GM23338 (cell line): ENCODE data around the gene TMEM271. TPM values are rescaled to one million over a fixed set of nuclear protein-coding genes. Genes with fewer than 3 reads are reported as not detected.

Source experiments
- ATAC-seq: fragments of 200-7000 bp; cut with Tn5 transposase; 3 replicates; pipeline ENCODE4 v1.9.1; 2020
- DNase-seq: peaks from one replicate; pipeline ENCODE4 v3.0.0-alpha.2; 2015; ENCODE audit warnings: low spot score
- H2AFZ ChIP-seq: fragments of 200-600 bp; sonication (generic); 2 replicates; pipeline ENCODE4 v1.8.0; 2016; ENCODE audit warnings: antibody characterized with exemption, mild to moderate bottlenecking, moderate library complexity
- H3F3A ChIP-seq: fragments of 200-600 bp; sonication (generic); replicated peaks from 2 replicates; pipeline ENCODE4 v1.8.0; 2017; ENCODE audit warnings: antibody characterized with exemption, mixed run types, low read depth
- H3K27ac ChIP-seq: fragments of 200-600 bp; sonication (generic); 2 replicates; pipeline ENCODE4 v1.6.1; 2016; ENCODE audit warnings: low read depth
- H3K27me3 ChIP-seq: fragments of 200-600 bp; sonication (generic); 2 replicates; pipeline ENCODE4 v1.8.0; 2016; ENCODE audit warnings: mild to moderate bottlenecking, mixed run types, moderate library complexity; ENCODE audit not compliant: insufficient read depth
- H3K36me3 ChIP-seq: fragments of 200-600 bp; sonication (generic); 2 replicates; pipeline ENCODE4 v1.8.0; 2016; ENCODE audit warnings: mild to moderate bottlenecking; ENCODE audit not compliant: insufficient read depth
- H3K4me1 ChIP-seq: fragments of 200-600 bp; sonication (generic); 2 replicates; pipeline ENCODE4 v1.8.0; 2016; ENCODE audit warnings: mild to moderate bottlenecking, moderate library complexity; ENCODE audit not compliant: insufficient read depth
- H3K4me2 ChIP-seq: fragments of 200-600 bp; sonication (generic); 2 replicates; pipeline ENCODE4 v1.7.1; 2017; ENCODE audit warnings: mixed run types
- H3K4me3 ChIP-seq: fragments of 200-600 bp; sonication (generic); 2 replicates; pipeline ENCODE4 v1.6.1; 2016; ENCODE audit warnings: mixed run types
- H3K79me2 ChIP-seq: fragments of 200-600 bp; sonication (generic); replicated peaks from 2 replicates; pipeline ENCODE4 v1.8.0; 2017; ENCODE audit warnings: mild to moderate bottlenecking; ENCODE audit not compliant: insufficient read depth
- H3K9me2 ChIP-seq: fragments of 200-600 bp; sonication (generic); 2 replicates; pipeline ENCODE4 v1.8.0; 2017; ENCODE audit not compliant: insufficient read depth
- H4K20me1 ChIP-seq: fragments of 200-600 bp; sonication (generic); replicated peaks from 2 replicates; pipeline ENCODE4 v1.8.0; 2017; ENCODE audit warnings: mild to moderate bottlenecking; ENCODE audit not compliant: insufficient read depth
- H3K27ac Mint-ChIP-seq: 2 replicates; pipeline ENCODE4 v1.8.0; 2020; ENCODE audit warnings: inconsistent platforms, mild to moderate bottlenecking, moderate library complexity, mixed read lengths
- H3K27me3 Mint-ChIP-seq: 3 replicates; pipeline ENCODE4 v1.8.0; 2022; ENCODE audit warnings: low read depth, mild to moderate bottlenecking, moderate library complexity, mixed read lengths, inconsistent platforms; ENCODE audit not compliant: insufficient read depth, poor library complexity
- H3K36me3 Mint-ChIP-seq: 3 replicates; pipeline ENCODE4 v1.8.0; 2021; ENCODE audit warnings: low read depth, mild to moderate bottlenecking, inconsistent platforms, moderate library complexity, mixed read lengths
- H3K4me1 Mint-ChIP-seq: 3 replicates; pipeline ENCODE4 v1.8.0; 2020; ENCODE audit warnings: mild to moderate bottlenecking, inconsistent platforms, mixed read lengths
- H3K4me3 Mint-ChIP-seq: 3 replicates; pipeline ENCODE4 v1.8.0; 2021; ENCODE audit warnings: moderate library complexity, mild to moderate bottlenecking, inconsistent platforms, mixed read lengths
- H3K9me3 Mint-ChIP-seq: 3 replicates; pipeline ENCODE4 v1.8.0; 2020; ENCODE audit warnings: moderate library complexity, mild to moderate bottlenecking, inconsistent platforms, mixed read lengths
- CREB1 ChIP-seq: fragments of 250-450 bp; sonication (Bioruptor Pico); IDR thresholded peaks from 2 replicates; pipeline ENCODE4 v1.5.0; 2020; ENCODE audit warnings: low read depth, mild to moderate bottlenecking, moderate library complexity
- EZH2 ChIP-seq: fragments of 200-600 bp; sonication (generic); IDR thresholded peaks from one replicate; pipeline ENCODE4 v1.8.0; 2017; ENCODE audit warnings: antibody characterized with exemption, mild to moderate bottlenecking, low read depth; ENCODE audit not compliant: unreplicated experiment
- EZH2phosphoT487 ChIP-seq: fragments of 200-600 bp; sonication (generic); IDR thresholded peaks from one replicate; pipeline ENCODE4 v1.8.1; 2018; ENCODE audit warnings: antibody characterized with exemption; ENCODE audit not compliant: unreplicated experiment
- JUNB ChIP-seq: IDR thresholded peaks from one replicate; pipeline ENCODE4 v1.6.1; 2016; ENCODE audit warnings: antibody characterized with exemption; ENCODE audit not compliant: unreplicated experiment
- NANOG ChIP-seq: IDR thresholded peaks from 2 replicates; pipeline ENCODE4 v1.6.1; 2016; ENCODE audit warnings: antibody characterized with exemption, borderline replicate concordance
- POLR2AphosphoS5 ChIP-seq: IDR thresholded peaks from 2 replicates; pipeline ENCODE4 v1.6.1; 2016; ENCODE audit warnings: antibody characterized with exemption, low read depth
- STAT1 ChIP-seq: IDR thresholded peaks from one replicate; pipeline ENCODE4 v1.6.1; 2016; ENCODE audit warnings: antibody characterized with exemption; ENCODE audit not compliant: unreplicated experiment
- ZNF114 ChIP-seq: fragments of 250-450 bp; sonication (Bioruptor Pico); IDR thresholded peaks from 2 replicates; pipeline ENCODE4 v1.5.0; 2020; ENCODE audit warnings: mild to moderate bottlenecking, moderate library complexity
- ZNF331 ChIP-seq: fragments of 250-450 bp; sonication (Bioruptor Pico); IDR thresholded peaks from 2 replicates; pipeline ENCODE4 v1.5.0; 2020; ENCODE audit warnings: low read depth, mild to moderate bottlenecking, moderate library complexity
- polyA plus RNA-seq: library from polyadenylated mRNA; unstranded; fragments of >200 nt; fragmentation: Nextera tagmentation; extraction: Ambion mirVana; gene quantifications from 2 replicates; pipeline ENCODE4 v1.2.1, GENCODE V29; 2016
- total RNA-seq: library from RNA; depleted of rRNA; stranded (reverse); fragments of >200 nt; shearing (Covaris generic); gene quantifications from 2 replicates; pipeline ENCODE4 v1.2.3, GENCODE V29; 2014
- TF ChIP-seq, protein P1 (sequence below): IDR thresholded peaks from one replicate; pipeline ENCODE4 v1.6.1; 2018; ENCODE audit warnings: antibody characterized with exemption; ENCODE audit not compliant: unreplicated experiment
- TF ChIP-seq, protein P2 (sequence below): fragments of 250-450 bp; sonication (Bioruptor Pico); IDR thresholded peaks from 2 replicates; pipeline ENCODE4 v1.5.0; 2020; ENCODE audit warnings: mild to moderate bottlenecking, moderate library complexity
- TF ChIP-seq, protein P3 (sequence below): IDR thresholded peaks from 2 replicates; pipeline ENCODE4 v1.6.1; 2016; ENCODE audit warnings: antibody characterized with exemption
- TF ChIP-seq, protein P4 (sequence below), 2 experiments: fragments of 200-600 bp in 1 of 2; sonication (generic) in 1 of 2; conservative IDR thresholded peaks; 2 replicates each; pipeline versions ENCODE4 v1.5.1 to v1.6.1; 2016 to 2017; ENCODE audit warnings: antibody characterized with exemption in 2 of 2, low read depth in 2 of 2, mild to moderate bottlenecking in 2 of 2, moderate library complexity in 1 of 2

The TMEM271 gene
- total and polyA plus RNA-seq, 2 experiments from 2014 or later, result 0.11 TPM; not detected in 1

DNA sequence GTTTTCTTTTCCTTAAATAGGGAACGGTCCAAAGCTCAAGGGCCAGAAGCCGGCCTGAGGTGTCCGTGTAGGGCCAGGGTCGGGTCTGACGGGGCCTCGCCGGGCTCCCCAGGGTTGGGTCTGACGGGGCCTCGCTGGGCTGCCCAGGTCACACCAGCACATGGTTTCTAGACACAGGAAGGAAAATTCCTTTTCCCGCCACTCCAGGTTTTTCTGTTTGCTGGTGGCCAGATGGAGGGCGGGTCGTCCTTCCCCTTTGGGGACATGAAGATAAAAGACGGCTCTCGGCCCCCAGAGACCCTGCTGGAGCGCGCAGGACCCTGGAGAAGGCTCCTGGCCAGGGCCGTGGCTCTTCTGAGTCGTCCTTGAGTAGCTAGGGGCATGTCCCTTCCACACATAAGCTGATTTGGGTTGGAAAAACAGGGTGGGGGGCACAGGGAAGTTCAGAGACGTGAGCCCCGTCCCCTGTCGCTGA, 42.0 kb downstream of the TMEM271 start:
- H3K4me3 Mint-ChIP-seq, result no peak overlapping the region
- peaks cover 47% of the 10 kb centered on the region for H3K36me3 Mint-ChIP-seq
- no peak overlapping the region for H3K27ac Mint-ChIP-seq
- Histone ChIP-seq H3K27me3 (no peaks in the 10 kb centered on the region), H3K4me1 (no peaks in the 10 kb centered on the region), H2AFZ (no peak overlapping the region), H3K4me2 (no peak overlapping the region), H3K27ac (no peak overlapping the region), H3F3A (no peaks in the 10 kb centered on the region), H3K36me3 (0 out of 2 replicates have a peak, but pooled peaks cover 5% of the 10 kb centered on the region), H3K79me2 (no peaks in the 10 kb centered on the region; the same call in 1 of the 2 replicates), H3K9me2 (no peaks in the 10 kb centered on the region), H3K4me3 (no peak overlapping the region), H4K20me1 (no peaks in the 10 kb centered on the region)
- H3K9me3 Mint-ChIP-seq, result no peaks in the 10 kb centered on the region
- TF ChIP-seq, protein P1, sequence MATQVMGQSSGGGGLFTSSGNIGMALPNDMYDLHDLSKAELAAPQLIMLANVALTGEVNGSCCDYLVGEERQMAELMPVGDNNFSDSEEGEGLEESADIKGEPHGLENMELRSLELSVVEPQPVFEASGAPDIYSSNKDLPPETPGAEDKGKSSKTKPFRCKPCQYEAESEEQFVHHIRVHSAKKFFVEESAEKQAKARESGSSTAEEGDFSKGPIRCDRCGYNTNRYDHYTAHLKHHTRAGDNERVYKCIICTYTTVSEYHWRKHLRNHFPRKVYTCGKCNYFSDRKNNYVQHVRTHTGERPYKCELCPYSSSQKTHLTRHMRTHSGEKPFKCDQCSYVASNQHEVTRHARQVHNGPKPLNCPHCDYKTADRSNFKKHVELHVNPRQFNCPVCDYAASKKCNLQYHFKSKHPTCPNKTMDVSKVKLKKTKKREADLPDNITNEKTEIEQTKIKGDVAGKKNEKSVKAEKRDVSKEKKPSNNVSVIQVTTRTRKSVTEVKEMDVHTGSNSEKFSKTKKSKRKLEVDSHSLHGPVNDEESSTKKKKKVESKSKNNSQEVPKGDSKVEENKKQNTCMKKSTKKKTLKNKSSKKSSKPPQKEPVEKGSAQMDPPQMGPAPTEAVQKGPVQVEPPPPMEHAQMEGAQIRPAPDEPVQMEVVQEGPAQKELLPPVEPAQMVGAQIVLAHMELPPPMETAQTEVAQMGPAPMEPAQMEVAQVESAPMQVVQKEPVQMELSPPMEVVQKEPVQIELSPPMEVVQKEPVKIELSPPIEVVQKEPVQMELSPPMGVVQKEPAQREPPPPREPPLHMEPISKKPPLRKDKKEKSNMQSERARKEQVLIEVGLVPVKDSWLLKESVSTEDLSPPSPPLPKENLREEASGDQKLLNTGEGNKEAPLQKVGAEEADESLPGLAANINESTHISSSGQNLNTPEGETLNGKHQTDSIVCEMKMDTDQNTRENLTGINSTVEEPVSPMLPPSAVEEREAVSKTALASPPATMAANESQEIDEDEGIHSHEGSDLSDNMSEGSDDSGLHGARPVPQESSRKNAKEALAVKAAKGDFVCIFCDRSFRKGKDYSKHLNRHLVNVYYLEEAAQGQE, result no peak
- no peak for TF ChIP-seq ZNF331
- TF ChIP-seq STAT1, result no peak
- TF ChIP-seq, protein P2, sequence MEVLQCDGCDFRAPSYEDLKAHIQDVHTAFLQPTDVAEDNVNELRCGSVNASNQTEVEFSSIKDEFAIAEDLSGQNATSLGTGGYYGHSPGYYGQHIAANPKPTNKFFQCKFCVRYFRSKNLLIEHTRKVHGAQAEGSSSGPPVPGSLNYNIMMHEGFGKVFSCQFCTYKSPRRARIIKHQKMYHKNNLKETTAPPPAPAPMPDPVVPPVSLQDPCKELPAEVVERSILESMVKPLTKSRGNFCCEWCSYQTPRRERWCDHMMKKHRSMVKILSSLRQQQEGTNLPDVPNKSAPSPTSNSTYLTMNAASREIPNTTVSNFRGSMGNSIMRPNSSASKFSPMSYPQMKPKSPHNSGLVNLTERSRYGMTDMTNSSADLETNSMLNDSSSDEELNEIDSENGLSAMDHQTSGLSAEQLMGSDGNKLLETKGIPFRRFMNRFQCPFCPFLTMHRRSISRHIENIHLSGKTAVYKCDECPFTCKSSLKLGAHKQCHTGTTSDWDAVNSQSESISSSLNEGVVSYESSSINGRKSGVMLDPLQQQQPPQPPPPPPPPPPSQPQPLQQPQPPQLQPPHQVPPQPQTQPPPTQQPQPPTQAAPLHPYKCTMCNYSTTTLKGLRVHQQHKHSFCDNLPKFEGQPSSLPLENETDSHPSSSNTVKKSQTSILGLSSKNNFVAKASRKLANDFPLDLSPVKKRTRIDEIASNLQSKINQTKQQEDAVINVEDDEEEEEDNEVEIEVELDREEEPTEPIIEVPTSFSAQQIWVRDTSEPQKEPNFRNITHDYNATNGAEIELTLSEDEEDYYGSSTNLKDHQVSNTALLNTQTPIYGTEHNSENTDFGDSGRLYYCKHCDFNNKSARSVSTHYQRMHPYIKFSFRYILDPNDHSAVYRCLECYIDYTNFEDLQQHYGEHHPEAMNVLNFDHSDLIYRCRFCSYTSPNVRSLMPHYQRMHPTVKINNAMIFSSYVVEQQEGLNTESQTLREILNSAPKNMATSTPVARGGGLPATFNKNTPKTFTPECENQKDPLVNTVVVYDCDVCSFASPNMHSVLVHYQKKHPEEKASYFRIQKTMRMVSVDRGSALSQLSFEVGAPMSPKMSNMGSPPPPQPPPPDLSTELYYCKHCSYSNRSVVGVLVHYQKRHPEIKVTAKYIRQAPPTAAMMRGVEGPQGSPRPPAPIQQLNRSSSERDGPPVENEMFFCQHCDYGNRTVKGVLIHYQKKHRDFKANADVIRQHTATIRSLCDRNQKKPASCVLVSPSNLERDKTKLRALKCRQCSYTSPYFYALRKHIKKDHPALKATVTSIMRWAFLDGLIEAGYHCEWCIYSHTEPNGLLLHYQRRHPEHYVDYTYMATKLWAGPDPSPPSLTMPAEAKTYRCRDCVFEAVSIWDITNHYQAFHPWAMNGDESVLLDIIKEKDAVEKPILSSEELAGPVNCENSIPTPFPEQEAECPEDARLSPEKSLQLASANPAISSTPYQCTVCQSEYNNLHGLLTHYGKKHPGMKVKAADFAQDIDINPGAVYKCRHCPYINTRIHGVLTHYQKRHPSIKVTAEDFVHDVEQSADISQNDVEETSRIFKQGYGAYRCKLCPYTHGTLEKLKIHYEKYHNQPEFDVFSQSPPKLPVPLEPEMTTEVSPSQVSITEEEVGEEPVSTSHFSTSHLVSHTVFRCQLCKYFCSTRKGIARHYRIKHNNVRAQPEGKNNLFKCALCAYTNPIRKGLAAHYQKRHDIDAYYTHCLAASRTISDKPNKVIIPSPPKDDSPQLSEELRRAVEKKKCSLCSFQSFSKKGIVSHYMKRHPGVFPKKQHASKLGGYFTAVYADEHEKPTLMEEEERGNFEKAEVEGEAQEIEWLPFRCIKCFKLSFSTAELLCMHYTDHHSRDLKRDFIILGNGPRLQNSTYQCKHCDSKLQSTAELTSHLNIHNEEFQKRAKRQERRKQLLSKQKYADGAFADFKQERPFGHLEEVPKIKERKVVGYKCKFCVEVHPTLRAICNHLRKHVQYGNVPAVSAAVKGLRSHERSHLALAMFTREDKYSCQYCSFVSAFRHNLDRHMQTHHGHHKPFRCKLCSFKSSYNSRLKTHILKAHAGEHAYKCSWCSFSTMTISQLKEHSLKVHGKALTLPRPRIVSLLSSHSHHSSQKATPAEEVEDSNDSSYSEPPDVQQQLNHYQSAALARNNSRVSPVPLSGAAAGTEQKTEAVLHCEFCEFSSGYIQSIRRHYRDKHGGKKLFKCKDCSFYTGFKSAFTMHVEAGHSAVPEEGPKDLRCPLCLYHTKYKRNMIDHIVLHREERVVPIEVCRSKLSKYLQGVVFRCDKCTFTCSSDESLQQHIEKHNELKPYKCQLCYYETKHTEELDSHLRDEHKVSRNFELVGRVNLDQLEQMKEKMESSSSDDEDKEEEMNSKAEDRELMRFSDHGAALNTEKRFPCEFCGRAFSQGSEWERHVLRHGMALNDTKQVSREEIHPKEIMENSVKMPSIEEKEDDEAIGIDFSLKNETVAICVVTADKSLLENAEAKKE, result no peak
- TF ChIP-seq, protein P3, sequence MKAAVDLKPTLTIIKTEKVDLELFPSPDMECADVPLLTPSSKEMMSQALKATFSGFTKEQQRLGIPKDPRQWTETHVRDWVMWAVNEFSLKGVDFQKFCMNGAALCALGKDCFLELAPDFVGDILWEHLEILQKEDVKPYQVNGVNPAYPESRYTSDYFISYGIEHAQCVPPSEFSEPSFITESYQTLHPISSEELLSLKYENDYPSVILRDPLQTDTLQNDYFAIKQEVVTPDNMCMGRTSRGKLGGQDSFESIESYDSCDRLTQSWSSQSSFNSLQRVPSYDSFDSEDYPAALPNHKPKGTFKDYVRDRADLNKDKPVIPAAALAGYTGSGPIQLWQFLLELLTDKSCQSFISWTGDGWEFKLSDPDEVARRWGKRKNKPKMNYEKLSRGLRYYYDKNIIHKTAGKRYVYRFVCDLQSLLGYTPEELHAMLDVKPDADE, result no peak
- TF ChIP-seq JUNB, result no peak
- TF ChIP-seq ZNF114 (CRISPR knock-in tag), result no peak
- TF ChIP-seq, protein P4, sequence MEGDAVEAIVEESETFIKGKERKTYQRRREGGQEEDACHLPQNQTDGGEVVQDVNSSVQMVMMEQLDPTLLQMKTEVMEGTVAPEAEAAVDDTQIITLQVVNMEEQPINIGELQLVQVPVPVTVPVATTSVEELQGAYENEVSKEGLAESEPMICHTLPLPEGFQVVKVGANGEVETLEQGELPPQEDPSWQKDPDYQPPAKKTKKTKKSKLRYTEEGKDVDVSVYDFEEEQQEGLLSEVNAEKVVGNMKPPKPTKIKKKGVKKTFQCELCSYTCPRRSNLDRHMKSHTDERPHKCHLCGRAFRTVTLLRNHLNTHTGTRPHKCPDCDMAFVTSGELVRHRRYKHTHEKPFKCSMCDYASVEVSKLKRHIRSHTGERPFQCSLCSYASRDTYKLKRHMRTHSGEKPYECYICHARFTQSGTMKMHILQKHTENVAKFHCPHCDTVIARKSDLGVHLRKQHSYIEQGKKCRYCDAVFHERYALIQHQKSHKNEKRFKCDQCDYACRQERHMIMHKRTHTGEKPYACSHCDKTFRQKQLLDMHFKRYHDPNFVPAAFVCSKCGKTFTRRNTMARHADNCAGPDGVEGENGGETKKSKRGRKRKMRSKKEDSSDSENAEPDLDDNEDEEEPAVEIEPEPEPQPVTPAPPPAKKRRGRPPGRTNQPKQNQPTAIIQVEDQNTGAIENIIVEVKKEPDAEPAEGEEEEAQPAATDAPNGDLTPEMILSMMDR (conservative IDR thresholded peaks at IDR 0.05; ENCODE audit: low read depth in 2 of 2), result no peak
- TF ChIP-seq EZH2phosphoT487, result no peak
- no peak for TF ChIP-seq NANOG
- no peak for TF ChIP-seq POLR2AphosphoS5
- TF ChIP-seq EZH2, result no peak
- TF ChIP-seq CREB1 (CRISPR knock-in tag), result no peak
- DNase-seq (no peak), ATAC-seq (no peak)
- H3K27me3 Mint-ChIP-seq, result peaks cover 2% of the 10 kb centered on the region
- H3K4me1 Mint-ChIP-seq, result no peaks in the 10 kb centered on the region
